ENCODE results near the gene MRPL18.

Gene MRPL18

GRCh38 chr6:159754401-159754800 is 35.9 kb upstream of the MRPL18 start:
- TF ChIP-seq, protein P1, sequence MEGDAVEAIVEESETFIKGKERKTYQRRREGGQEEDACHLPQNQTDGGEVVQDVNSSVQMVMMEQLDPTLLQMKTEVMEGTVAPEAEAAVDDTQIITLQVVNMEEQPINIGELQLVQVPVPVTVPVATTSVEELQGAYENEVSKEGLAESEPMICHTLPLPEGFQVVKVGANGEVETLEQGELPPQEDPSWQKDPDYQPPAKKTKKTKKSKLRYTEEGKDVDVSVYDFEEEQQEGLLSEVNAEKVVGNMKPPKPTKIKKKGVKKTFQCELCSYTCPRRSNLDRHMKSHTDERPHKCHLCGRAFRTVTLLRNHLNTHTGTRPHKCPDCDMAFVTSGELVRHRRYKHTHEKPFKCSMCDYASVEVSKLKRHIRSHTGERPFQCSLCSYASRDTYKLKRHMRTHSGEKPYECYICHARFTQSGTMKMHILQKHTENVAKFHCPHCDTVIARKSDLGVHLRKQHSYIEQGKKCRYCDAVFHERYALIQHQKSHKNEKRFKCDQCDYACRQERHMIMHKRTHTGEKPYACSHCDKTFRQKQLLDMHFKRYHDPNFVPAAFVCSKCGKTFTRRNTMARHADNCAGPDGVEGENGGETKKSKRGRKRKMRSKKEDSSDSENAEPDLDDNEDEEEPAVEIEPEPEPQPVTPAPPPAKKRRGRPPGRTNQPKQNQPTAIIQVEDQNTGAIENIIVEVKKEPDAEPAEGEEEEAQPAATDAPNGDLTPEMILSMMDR (conservative IDR thresholded peaks at IDR 0.05; ENCODE audit: control insufficient read depth, insufficient read depth, low read depth, low read length) = no peak
- no peak overlapping the region for H3K4me3 ChIP-seq (ENCODE audit: control insufficient read depth, low read depth, low read length)
- no peak for DNase-seq (ENCODE audit: low read depth)

DNA sequence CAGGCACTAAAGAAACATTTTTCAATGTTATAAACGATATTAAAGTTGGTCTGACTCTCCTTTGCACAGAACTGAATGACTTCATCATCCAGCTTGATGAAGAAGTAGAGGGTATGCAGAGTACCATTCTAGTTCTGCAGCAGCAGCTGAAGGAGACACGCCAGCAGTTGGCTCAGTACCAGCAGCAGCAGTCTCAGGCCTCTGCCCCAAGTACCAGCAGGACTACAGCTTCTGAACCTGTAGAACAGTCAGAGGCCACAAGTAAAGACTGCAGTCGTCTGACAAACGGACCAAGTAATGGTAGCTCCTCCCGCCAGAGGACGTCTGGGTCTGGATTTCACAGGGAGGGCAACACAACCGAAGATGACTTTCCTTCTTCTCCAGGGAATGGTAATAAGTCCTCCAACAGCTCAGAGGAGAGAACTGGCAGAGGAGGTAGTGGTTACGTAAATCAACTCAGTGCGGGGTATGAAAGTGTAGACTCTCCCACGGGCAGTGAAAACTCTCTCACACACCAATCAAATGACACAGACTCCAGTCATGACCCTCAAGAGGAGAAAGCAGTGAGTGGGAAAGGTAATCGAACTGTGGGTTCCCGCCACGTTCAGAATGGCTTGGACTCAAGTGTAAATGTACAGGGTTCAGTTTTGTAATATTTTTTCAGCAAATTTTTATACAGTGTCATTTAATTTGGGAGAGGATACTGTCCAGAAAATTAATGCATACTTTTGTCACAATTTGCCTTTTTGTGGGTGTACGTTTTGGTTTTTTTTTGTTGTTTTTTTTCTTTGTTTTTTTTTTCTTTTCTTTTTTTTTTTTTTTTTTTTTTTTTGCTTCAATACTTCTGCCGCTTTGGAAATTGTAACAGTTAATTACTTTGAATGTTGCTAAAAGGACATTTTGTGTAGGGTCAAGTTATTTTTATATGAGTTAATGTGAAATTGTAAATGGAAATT is 35.0 kb upstream of the MRPL18 start:
- TF ChIP-seq, protein P1 (conservative IDR thresholded peaks at IDR 0.05; ENCODE audit: control insufficient read depth, insufficient read depth, low read depth, low read length) = no peak
- H3K4me3 ChIP-seq (ENCODE audit: control insufficient read depth, low read depth, low read length) = no peak overlapping the region
- peak; percentile 74 for DNase-seq (ENCODE audit: low read depth)

DNA sequence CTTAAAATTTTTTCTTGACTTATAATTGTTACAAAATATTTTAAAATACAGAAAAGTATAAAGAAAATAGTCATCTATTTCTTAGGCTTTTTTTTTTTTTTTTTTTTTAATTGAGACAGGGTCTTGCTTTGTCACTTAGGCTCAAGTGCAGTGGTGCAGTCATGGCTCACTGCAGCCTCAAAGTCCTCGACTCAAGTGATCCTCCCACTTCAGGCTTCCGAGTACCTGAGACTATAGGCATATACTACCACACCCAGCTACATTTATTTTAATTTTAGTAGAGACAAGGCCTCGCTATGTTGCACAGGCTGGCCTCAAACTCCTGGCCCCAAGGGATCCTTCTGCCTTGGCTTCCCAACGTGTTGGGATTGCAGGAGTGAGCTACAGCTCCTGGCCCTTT is 33.8 kb upstream of the MRPL18 start:
- no peak overlapping the region for H3K4me3 ChIP-seq (ENCODE audit: control insufficient read depth, low read depth, low read length)
- TF ChIP-seq, protein P1 (conservative IDR thresholded peaks at IDR 0.05; ENCODE audit: control insufficient read depth, insufficient read depth, low read depth, low read length) = no peak
- no peak for DNase-seq (ENCODE audit: low read depth)

GRCh38 chr6:159758031-159759001 is 32.0 kb upstream of the MRPL18 start:
- TF ChIP-seq, protein P1 (conservative IDR thresholded peaks at IDR 0.05; ENCODE audit: control insufficient read depth, insufficient read depth, low read depth, low read length) = peak; percentile 38
- H3K4me3 ChIP-seq (ENCODE audit: control insufficient read depth, low read depth, low read length) = no peak overlapping the region
- DNase-seq (ENCODE audit: low read depth) = peak; percentile 61

- DNase-seq (ENCODE audit: low read depth) = no peak
- TF ChIP-seq, protein P1 (conservative IDR thresholded peaks at IDR 0.05; ENCODE audit: control insufficient read depth, insufficient read depth, low read depth, low read length) = no peak
- no peak overlapping the region for H3K4me3 ChIP-seq (ENCODE audit: control insufficient read depth, low read depth, low read length)
Observed at GRCh38 chr6:159759645-159760044, 30.6 kb upstream of the MRPL18 start.

- peak; percentile 33 for DNase-seq (ENCODE audit: low read depth)
- TF ChIP-seq, protein P1 (conservative IDR thresholded peaks at IDR 0.05; ENCODE audit: control insufficient read depth, insufficient read depth, low read depth, low read length) = no peak
- H3K4me3 ChIP-seq (ENCODE audit: control insufficient read depth, low read depth, low read length) = peak overlapping the region; percentile 89
Observed at GRCh38 chr6:159760602-159761057, 29.6 kb upstream of the MRPL18 start.

All from fibroblast of mammary gland (primary cell).